Small intestine (tissue), 7 donors: Measurements from ENCODE around the gene CREB5. TPM values are rescaled to one million over a fixed set of nuclear protein-coding genes. Genes with fewer than 3 reads are reported as not detected.

Source experiments
- DNase-seq, 2 donors: peaks; one replicate each; pipeline versions ENCODE4 v3.0.0 to v3.0.0-alpha.2; 2013
- FAIRE-seq: peaks from 2 replicates; lab custom pipeline; 2012; peaks lifted over from hg19 to GRCh38; lab: Jason Lieb, UNC
- H3K27ac ChIP-seq, 3 donors: one replicate each; pipeline ENCODE4 v1.5.1; 2013; ENCODE audit warnings: low read length in 2 of 3, mild to moderate bottlenecking in 2 of 3, control low read depth in 1 of 3, inconsistent platforms in 1 of 3, low read depth in 1 of 3, moderate library complexity in 1 of 3
- H3K27me3 ChIP-seq, 3 donors: one replicate each; pipeline ENCODE4 v1.6.1; 2013; ENCODE audit warnings: low read length in 3 of 3, inconsistent platforms in 1 of 3; ENCODE audit not compliant: control insufficient read depth in 3 of 3, insufficient read depth in 3 of 3
- H3K36me3 ChIP-seq, 3 donors: one replicate each; pipeline ENCODE4 v1.6.1; 2013; ENCODE audit warnings: low read length in 3 of 3, inconsistent platforms in 1 of 3, low read depth in 1 of 3, mild to moderate bottlenecking in 1 of 3, moderate library complexity in 1 of 3; ENCODE audit not compliant: control insufficient read depth in 3 of 3, insufficient read depth in 2 of 3
- H3K4me1 ChIP-seq, 3 donors: one replicate each; pipeline ENCODE4 v1.6.1; 2013; ENCODE audit warnings: low read length in 2 of 3, inconsistent platforms in 1 of 3, low read depth in 1 of 3, mild to moderate bottlenecking in 1 of 3, moderate library complexity in 1 of 3; ENCODE audit not compliant: control insufficient read depth in 3 of 3, insufficient read depth in 2 of 3
- H3K4me3 ChIP-seq, 3 donors: one replicate each; pipeline ENCODE4 v1.5.1; 2013; ENCODE audit warnings: low read length in 3 of 3, control low read depth in 1 of 3, inconsistent platforms in 1 of 3, low read depth in 1 of 3, mild to moderate bottlenecking in 1 of 3, moderate library complexity in 1 of 3
- H3K9me3 ChIP-seq, 2 donors: one replicate each; pipeline ENCODE4 v1.6.1; 2013; ENCODE audit warnings: low read depth in 1 of 2, low read length in 1 of 2; ENCODE audit not compliant: control insufficient read depth in 2 of 2, insufficient read depth in 1 of 2
- WGBS, 3 donors: extraction: QIAGEN DNeasy Blood & Tissue Kit; methylation state at CpG; one replicate each; pipeline ENCODE4 v1.1.7; 2013; 5-methylcytosine and 5-hydroxymethylcytosine counted together
- polyA plus RNA-seq, 4 donors: library from polyadenylated mRNA; stranded (reverse) in 3 of 4; unstranded in 1 of 4; fragments of 200-250 nt in 3 of 4; fragments of 120-200 nt in 1 of 4; gene quantifications; one replicate each; pipeline versions ENCODE4 v1.2.1 to v1.2.3, GENCODE V29; 2013
- donor health status: healthy with polysubstance abuse.
- donor health status: control.
- donor health status: control.
- donor health status: Bipolar disorder and iron deficiency.
- donor health status: healthy.

The CREB5 gene
- polyA plus RNA-seq, 4 donors = 0.27 to 3.0 (median 1.8) TPM; not detected in 1

- Histone ChIP-seq H3K4me1 (no peaks in the 10 kb centered on the region), H3K4me3 (no peak overlapping the region), H3K27ac (no peak overlapping the region), H3K27me3 (peaks cover 0 to 2% (median 0%) of the 10 kb centered on the region in 3 donors), H3K9me3 (no peaks in the 10 kb centered on the region), H3K36me3 (no peaks in the 10 kb centered on the region)
- no peak for FAIRE-seq
- no peak for DNase-seq
- WGBS, 3 donors = 52 to 72% (median 69%) methylated on average over 4 of the region's 4 CpGs
Observed at GRCh38 chr7:28448708-28449107, 36.4 kb downstream of the CREB5 start.

- DNase-seq (no peak), FAIRE-seq (no peak)
- Histone ChIP-seq H3K4me1 (no peaks in the 10 kb centered on the region), H3K27me3 (peaks cover 0 to 2% (median 0%) of the 10 kb centered on the region in 3 donors), H3K4me3 (no peak overlapping the region), H3K36me3 (no peaks in the 10 kb centered on the region), H3K9me3 (no peaks in the 10 kb centered on the region), H3K27ac (no peak overlapping the region)
- WGBS, 3 donors = 68 to 97% (median 71%) methylated on average over 2 of the region's 2 CpGs
Observed at GRCh38 chr7:28452681-28453080, 40.4 kb downstream of the CREB5 start.

GRCh38 chr7:28455486-28455885 is 43.2 kb downstream of the CREB5 start:
- no peaks in the 10 kb centered on the region for H3K36me3 ChIP-seq
- 86 to 94% (median 87%) methylated on average over 5 of the region's 5 CpGs for WGBS, 3 donors
- H3K4me1 ChIP-seq = no peaks in the 10 kb centered on the region
- no peaks in the 10 kb centered on the region for H3K9me3 ChIP-seq
- no peak for FAIRE-seq
- H3K27ac ChIP-seq = no peak overlapping the region
- H3K4me3 ChIP-seq = no peak overlapping the region
- no peak for DNase-seq
- peaks cover 0 to under 1% (median 0%) of the 10 kb centered on the region in 3 donors for H3K27me3 ChIP-seq

- no peak overlapping the region for H3K4me3 ChIP-seq
- no peak for DNase-seq
Observed at GRCh38 chr7:28456044-28456443, 43.7 kb downstream of the CREB5 start.

GRCh38 chr7:28458732-28459131 is 46.4 kb downstream of the CREB5 start:
- DNase-seq (no peak), FAIRE-seq (no peak)
- Histone ChIP-seq H3K9me3 (no peaks in the 10 kb centered on the region), H3K27me3 (peaks cover 0 to 5% (median 0%) of the 10 kb centered on the region in 3 donors), H3K4me1 (no peaks in the 10 kb centered on the region), H3K27ac (no peak overlapping the region), H3K4me3 (no peak overlapping the region), H3K36me3 (no peaks in the 10 kb centered on the region)
- WGBS, 3 donors = 73 to 85% (median 84%) methylated on average over 8 of the region's 8 CpGs

More at GRCh38 chr7:28456044-28456443, 43.7 kb downstream of the CREB5 start:
- Histone ChIP-seq H3K27me3 (peaks cover 0 to 5% (median 0%) of the 10 kb centered on the region in 3 donors), H3K27ac (no peak overlapping the region), H3K4me1 (no peaks in the 10 kb centered on the region), H3K9me3 (no peaks in the 10 kb centered on the region), H3K36me3 (no peaks in the 10 kb centered on the region)
- FAIRE-seq = no peak
- WGBS, 3 donors = 3 to 36% (median 6%) methylated on average over 1 of the region's 1 CpG

- Histone ChIP-seq H3K9me3 (no peaks in the 10 kb centered on the region), H3K4me1 (no peaks in the 10 kb centered on the region), H3K27me3 (peaks cover 0 to 5% (median 0%) of the 10 kb centered on the region in 3 donors), H3K36me3 (no peaks in the 10 kb centered on the region), H3K4me3 (no peak overlapping the region), H3K27ac (no peak overlapping the region)
- 83 to 87% (median 84%) methylated on average over 4 of the region's 4 CpGs for WGBS, 3 donors
- DNase-seq = no peak
- no peak for FAIRE-seq
Observed at GRCh38 chr7:28459306-28459705, 47.0 kb downstream of the CREB5 start.

- no peaks in the 10 kb centered on the region for H3K36me3 ChIP-seq
- peaks cover 0 to 3% (median 0%) of the 10 kb centered on the region in 3 donors for H3K27me3 ChIP-seq
- FAIRE-seq = no peak
- no peaks in the 10 kb centered on the region for H3K9me3 ChIP-seq
- no peak overlapping the region for H3K4me3 ChIP-seq
- no peaks in the 10 kb centered on the region for H3K4me1 ChIP-seq
- 75 to 85% (median 79%) methylated on average over 2 of the region's 2 CpGs for WGBS, 3 donors
- no peak for DNase-seq
- H3K27ac ChIP-seq = no peak overlapping the region
Observed at GRCh38 chr7:28465697-28466096, 53.4 kb downstream of the CREB5 start.

GRCh38 chr7:28466341-28466740 is 54.0 kb downstream of the CREB5 start:
- FAIRE-seq = no peak
- 61 to 73% (median 63%) methylated on average over 8 of the region's 8 CpGs for WGBS, 3 donors

GRCh38 chr7:28466885-28467284 is 54.6 kb downstream of the CREB5 start:
- Histone ChIP-seq H3K27ac (no peak overlapping the region), H3K27me3 (no peaks in the 10 kb centered on the region), H3K9me3 (no peaks in the 10 kb centered on the region), H3K36me3 (no peaks in the 10 kb centered on the region), H3K4me1 (no peaks in the 10 kb centered on the region), H3K4me3 (no peak overlapping the region)
- FAIRE-seq (no peak), DNase-seq (no peak)
- WGBS, 3 donors = 50 to 79% (median 70%) methylated on average over 1 of the region's 1 CpG

More at GRCh38 chr7:28466341-28466740, 54.0 kb downstream of the CREB5 start:
- Histone ChIP-seq H3K4me3 (no peak overlapping the region), H3K27me3 (no peaks in the 10 kb centered on the region), H3K9me3 (no peaks in the 10 kb centered on the region), H3K27ac (no peak overlapping the region), H3K4me1 (no peaks in the 10 kb centered on the region), H3K36me3 (no peaks in the 10 kb centered on the region)
- no peak for DNase-seq
